SU-DHL-6 (cell line): ENCODE data around the gene RAB19.

Experiments
- H2AFZ ChIP-seq: fragments of 200-600 bp; sonication (generic); 2 replicates; pipeline ENCODE4 v1.6.1; 2014; ENCODE audit warnings: low read depth, mild to moderate bottlenecking, moderate library complexity, mixed read lengths, antibody characterized with exemption, low read length; ENCODE audit not compliant: severe bottlenecking
- H3F3A ChIP-seq: fragments of 200-600 bp; shearing (Covaris generic); 2 replicates; pipeline ENCODE4 v1.6.0; 2016; ENCODE audit warnings: antibody characterized with exemption, mild to moderate bottlenecking; ENCODE audit not compliant: insufficient read depth
- H3K27ac ChIP-seq: fragments of 200-600 bp; sonication (generic); 2 replicates; pipeline ENCODE4 v1.5.1; 2016; ENCODE audit warnings: low read depth, mild to moderate bottlenecking, low read length, moderate library complexity, mixed read lengths
- H3K27me3 ChIP-seq: fragments of 200-600 bp; sonication (generic), shearing (Covaris generic); 2 replicates; pipeline ENCODE4 v1.6.0; 2014; ENCODE audit warnings: mild to moderate bottlenecking, low read length
- H3K36me3 ChIP-seq: fragments of 200-600 bp; sonication (generic); 2 replicates; pipeline ENCODE4 v1.6.1; 2014; ENCODE audit warnings: mild to moderate bottlenecking, low read length, mixed read lengths
- H3K4me2 ChIP-seq: fragments of 300-600, 200-600 bp; shearing (Covaris generic), sonication (generic); 2 replicates; pipeline ENCODE4 v1.6.0; 2014; ENCODE audit warnings: low read length, low read depth, mild to moderate bottlenecking; ENCODE audit not compliant: poor library complexity, severe bottlenecking
- H3K4me3 ChIP-seq: fragments of 200-600 bp; sonication (generic); 2 replicates; pipeline ENCODE4 v1.5.1; 2014; ENCODE audit warnings: antibody characterized with exemption, low read length, mild to moderate bottlenecking, mixed read lengths; ENCODE audit not compliant: insufficient read depth, poor library complexity, severe bottlenecking
- H3K79me2 ChIP-seq: fragments of 200-600 bp; sonication (generic); 2 replicates; pipeline ENCODE4 v1.6.1; 2014; ENCODE audit warnings: mild to moderate bottlenecking, low read length, moderate library complexity; ENCODE audit not compliant: insufficient read depth
- H3K9ac ChIP-seq: fragments of 200-600 bp; sonication (generic); 2 replicates; pipeline ENCODE4 v1.7.0; 2014; ENCODE audit warnings: mild to moderate bottlenecking, low read length
- H3K9me2 ChIP-seq: fragments of 200-600 bp; sonication (generic); replicated peaks from 2 replicates; pipeline ENCODE4 v1.6.1; 2014; ENCODE audit warnings: low read length; ENCODE audit not compliant: insufficient read depth
- H3K9me3 ChIP-seq: fragments of 200-600 bp; sonication (generic); 2 replicates; pipeline ENCODE4 v1.6.1; 2014; ENCODE audit warnings: low read length, mixed read lengths; ENCODE audit not compliant: insufficient read depth
- H4K20me1 ChIP-seq: fragments of 200-600 bp; sonication (generic); 2 replicates; pipeline ENCODE4 v1.6.1; 2014; ENCODE audit warnings: low read depth, mild to moderate bottlenecking, antibody characterized with exemption, low read length, moderate library complexity, mixed read lengths
- EZH2phosphoT487 ChIP-seq: fragments of 200-600 bp; sonication (generic), shearing (Covaris generic); conservative IDR thresholded peaks from 2 replicates; pipeline ENCODE4 v1.6.1; 2018; ENCODE audit warnings: mild to moderate bottlenecking, antibody characterized with exemption, low read length, moderate library complexity, mixed read lengths
- TF ChIP-seq, protein P1 (sequence below): fragments of 200-600 bp; sonication (generic); IDR thresholded peaks from one replicate; pipeline ENCODE4 v1.5.1; 2017; ENCODE audit warnings: antibody characterized with exemption, mild to moderate bottlenecking, low read length, moderate library complexity; ENCODE audit not compliant: insufficient read depth, poor library complexity, severe bottlenecking

The RAB19 gene

DNA sequence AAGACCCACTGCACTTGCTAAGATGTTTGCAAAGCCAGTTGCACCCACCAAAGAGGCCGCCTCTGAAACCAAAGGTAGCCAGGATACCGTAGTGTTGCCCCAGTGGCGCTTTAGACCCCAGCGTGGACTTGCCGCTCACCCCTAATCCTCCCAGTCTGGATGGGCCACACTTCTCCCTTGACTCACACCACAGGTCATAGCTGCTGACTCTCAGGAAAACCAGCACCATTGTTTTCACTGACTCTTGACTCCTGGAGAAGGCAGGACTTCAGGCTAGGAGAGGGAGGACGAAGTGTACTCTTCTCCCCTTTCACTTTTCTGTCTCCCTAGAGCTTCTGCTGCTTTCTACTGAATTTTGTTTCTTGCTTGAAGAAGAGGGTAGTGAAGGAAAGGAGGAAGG is 22.3 kb downstream of the RAB19 start:
- no peak overlapping the region for H3K9ac ChIP-seq
- TF ChIP-seq EZH2phosphoT487 = no peak
- TF ChIP-seq, protein P1, sequence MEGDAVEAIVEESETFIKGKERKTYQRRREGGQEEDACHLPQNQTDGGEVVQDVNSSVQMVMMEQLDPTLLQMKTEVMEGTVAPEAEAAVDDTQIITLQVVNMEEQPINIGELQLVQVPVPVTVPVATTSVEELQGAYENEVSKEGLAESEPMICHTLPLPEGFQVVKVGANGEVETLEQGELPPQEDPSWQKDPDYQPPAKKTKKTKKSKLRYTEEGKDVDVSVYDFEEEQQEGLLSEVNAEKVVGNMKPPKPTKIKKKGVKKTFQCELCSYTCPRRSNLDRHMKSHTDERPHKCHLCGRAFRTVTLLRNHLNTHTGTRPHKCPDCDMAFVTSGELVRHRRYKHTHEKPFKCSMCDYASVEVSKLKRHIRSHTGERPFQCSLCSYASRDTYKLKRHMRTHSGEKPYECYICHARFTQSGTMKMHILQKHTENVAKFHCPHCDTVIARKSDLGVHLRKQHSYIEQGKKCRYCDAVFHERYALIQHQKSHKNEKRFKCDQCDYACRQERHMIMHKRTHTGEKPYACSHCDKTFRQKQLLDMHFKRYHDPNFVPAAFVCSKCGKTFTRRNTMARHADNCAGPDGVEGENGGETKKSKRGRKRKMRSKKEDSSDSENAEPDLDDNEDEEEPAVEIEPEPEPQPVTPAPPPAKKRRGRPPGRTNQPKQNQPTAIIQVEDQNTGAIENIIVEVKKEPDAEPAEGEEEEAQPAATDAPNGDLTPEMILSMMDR = no peak
- no peak overlapping the region for H2AFZ ChIP-seq
- H3K9me2 ChIP-seq = no peaks in the 10 kb centered on the region
- no peaks in the 10 kb centered on the region for H3K79me2 ChIP-seq
- no peak overlapping the region for H3K4me2 ChIP-seq
- H3K4me3 ChIP-seq = no peak overlapping the region
- no peaks in the 10 kb centered on the region for H3F3A ChIP-seq
- H3K27ac ChIP-seq = no peak overlapping the region
- no peaks in the 10 kb centered on the region for H3K9me3 ChIP-seq
- H3K36me3 ChIP-seq = no peaks in the 10 kb centered on the region
- no peaks in the 10 kb centered on the region for H4K20me1 ChIP-seq
- H3K27me3 ChIP-seq = no peaks in the 10 kb centered on the region

DNA sequence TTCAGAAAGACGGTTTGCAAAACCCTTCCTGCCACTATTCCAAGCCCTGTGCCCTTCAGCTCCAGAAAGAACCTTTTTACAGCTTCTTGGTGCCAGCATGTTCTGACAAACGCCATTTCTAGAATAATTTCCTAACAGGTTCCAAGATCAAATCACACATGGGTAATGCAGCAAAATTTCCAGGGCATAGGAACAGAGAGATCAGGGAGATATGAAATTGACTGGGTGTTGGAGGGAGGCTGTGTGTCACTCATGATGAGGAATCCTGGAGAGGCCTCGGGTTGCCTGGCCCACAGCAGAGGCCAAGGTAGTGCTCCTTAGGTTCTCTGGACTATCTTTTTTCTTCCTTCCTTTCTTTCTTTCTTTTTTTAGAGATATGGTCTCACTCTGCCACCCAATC is 29.5 kb downstream of the RAB19 start:
- H3K9me3 ChIP-seq = no peaks in the 10 kb centered on the region
- no peak overlapping the region for H2AFZ ChIP-seq
- no peaks in the 10 kb centered on the region for H4K20me1 ChIP-seq
- no peaks in the 10 kb centered on the region for H3K27me3 ChIP-seq
- H3K9ac ChIP-seq = no peak overlapping the region
- H3K9me2 ChIP-seq = no peaks in the 10 kb centered on the region
- H3F3A ChIP-seq = no peaks in the 10 kb centered on the region
- H3K4me2 ChIP-seq = no peak overlapping the region
- H3K4me3 ChIP-seq = no peak overlapping the region
- TF ChIP-seq, protein P1 = no peak
- no peak for TF ChIP-seq EZH2phosphoT487
- no peak overlapping the region for H3K27ac ChIP-seq
- H3K36me3 ChIP-seq = no peaks in the 10 kb centered on the region
- no peaks in the 10 kb centered on the region for H3K79me2 ChIP-seq

- H3K9me3 ChIP-seq = no peaks in the 10 kb centered on the region
- no peaks in the 10 kb centered on the region for H4K20me1 ChIP-seq
- no peaks in the 10 kb centered on the region for H3K9me2 ChIP-seq
- H2AFZ ChIP-seq = no peak overlapping the region
- no peak overlapping the region for H3K27ac ChIP-seq
- H3K79me2 ChIP-seq = no peaks in the 10 kb centered on the region
- H3K36me3 ChIP-seq = no peaks in the 10 kb centered on the region
- H3K27me3 ChIP-seq = no peaks in the 10 kb centered on the region
- TF ChIP-seq EZH2phosphoT487 = no peak
- TF ChIP-seq, protein P1 = no peak
- no peak overlapping the region for H3K9ac ChIP-seq
- no peaks in the 10 kb centered on the region for H3F3A ChIP-seq
- no peak overlapping the region for H3K4me2 ChIP-seq
- H3K4me3 ChIP-seq = no peak overlapping the region
Measured at GRCh38 chr7:140435252-140435895, 31.5 kb downstream of the RAB19 start.
